Measurements from ENCODE around the gene GRAMD2A.
A peak's percentile ranks its signal among the peaks of the same experiment; 100 is the strongest.

The GRAMD2A gene

DNA sequence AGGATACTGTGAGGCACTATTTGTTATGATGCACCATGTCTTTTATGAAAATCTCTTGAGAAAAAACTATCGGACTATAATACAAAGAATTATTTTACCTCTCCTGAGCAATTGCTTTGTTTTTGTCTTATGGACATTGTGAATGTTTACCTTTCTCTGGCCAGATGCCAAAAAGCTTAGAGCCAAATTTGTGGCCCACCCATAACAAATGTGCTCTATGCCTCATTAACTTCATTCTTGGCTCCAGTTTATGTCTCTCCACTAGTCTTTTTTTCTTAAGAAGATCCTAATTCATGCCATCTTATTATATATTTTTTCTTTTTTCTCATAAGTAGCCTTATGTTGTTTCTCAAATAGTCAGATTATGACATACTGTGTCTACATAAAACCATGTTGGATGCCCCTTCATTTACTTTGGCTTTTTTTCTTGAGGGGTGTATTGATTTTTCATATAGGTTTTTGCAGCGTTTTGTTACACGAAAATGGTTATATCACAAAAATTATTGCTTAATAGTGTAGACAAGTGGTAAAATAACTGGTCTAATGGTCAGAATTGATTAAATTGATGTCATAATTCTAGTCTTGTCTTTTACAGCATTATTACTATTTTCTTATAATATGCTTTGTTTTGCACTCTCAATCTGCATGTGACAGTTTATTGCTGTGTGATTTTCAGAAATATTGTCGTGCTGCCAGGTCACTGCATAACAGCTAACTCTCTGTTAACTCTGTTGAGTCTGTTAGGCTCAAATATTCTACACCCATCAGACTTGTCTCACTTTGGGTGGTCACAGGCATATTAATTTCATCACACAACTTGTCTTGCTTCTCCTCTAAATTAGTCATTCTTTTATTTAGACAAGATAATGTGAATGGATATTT lies 61.2 kb downstream of the GRAMD2A start:
- DNase-seq (ENCODE audit: low read depth), result no peak

DNA sequence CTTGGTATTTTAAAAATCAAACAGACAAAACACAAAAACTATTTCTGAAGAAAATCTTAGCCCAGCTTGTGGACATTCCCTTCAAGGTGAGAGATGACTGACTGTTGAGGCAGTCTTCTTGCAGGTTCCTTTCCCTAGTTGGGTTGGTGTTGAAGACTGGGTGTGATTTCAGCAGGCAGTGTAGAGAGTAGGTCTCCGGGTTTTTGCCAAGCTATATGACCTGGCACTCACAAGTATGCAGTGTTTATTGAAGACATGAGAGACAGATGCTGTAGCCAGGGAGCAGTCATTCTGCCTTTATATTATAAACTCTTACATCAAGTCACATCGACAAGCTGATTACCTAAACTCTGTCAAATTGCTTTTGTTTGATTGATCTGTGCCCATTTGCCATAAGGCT lies 61.9 kb downstream of the GRAMD2A start:
- no peak for DNase-seq (ENCODE audit: low read depth)

DNA sequence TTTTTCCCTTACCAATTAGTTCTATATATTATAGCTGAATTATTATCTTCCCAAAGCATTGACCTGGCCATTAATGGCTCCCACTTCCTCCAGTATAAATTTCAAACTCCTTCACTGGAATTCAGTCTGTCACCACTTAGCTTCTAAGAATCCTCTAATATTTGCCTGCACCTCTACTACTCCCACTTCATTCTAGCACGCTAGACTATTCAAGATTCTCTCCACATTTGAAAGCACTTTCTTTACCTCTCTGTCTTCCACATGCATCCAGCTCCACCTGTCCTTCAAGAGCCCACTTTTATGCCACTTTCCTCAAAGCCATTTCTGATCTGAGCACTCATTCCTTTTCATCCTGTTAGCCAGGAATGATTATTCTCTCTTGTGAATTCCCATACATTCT lies 64.4 kb downstream of the GRAMD2A start:
- no peak for DNase-seq (ENCODE audit: low read depth)

DNA sequence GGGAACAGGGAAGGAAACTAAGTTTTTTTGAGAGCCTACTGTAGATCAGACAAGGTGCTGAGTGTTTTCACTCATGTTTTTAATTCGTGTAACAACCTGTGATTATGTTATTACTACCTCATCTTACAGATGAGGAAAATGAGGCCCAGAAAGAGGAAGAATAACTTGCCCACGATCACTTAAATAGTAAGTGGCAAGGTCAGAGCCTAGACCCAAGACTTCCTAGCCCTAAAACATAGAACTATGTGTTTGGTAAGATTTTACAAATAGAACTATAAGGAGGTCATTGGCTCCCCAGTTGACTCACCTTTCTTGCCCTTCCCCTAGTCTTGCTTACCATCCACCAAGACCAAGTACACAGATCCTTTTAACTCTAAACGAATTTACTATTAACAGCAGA lies 65.7 kb downstream of the GRAMD2A start:
- no peak for DNase-seq (ENCODE audit: low read depth)

DNA sequence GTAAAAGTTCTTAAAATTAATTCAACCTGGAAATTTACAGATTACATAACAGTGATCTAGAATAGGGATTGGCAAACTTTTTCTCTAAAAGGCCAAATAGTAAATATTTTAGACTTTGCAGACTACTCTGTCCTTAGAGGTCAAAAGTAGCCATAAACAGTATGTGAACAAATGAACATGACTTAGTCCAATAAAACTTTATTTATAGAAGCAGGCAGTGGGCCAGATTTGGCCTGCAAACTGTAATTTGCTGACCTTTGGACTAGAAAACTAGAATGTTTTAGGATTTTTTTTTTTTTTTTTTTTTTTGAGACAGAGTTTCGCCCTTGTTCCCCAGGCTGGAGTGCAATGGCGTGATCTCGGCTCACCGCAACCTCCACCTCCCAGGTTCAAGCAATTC lies 67.3 kb downstream of the GRAMD2A start:
- no peak for DNase-seq (ENCODE audit: low read depth)

DNA sequence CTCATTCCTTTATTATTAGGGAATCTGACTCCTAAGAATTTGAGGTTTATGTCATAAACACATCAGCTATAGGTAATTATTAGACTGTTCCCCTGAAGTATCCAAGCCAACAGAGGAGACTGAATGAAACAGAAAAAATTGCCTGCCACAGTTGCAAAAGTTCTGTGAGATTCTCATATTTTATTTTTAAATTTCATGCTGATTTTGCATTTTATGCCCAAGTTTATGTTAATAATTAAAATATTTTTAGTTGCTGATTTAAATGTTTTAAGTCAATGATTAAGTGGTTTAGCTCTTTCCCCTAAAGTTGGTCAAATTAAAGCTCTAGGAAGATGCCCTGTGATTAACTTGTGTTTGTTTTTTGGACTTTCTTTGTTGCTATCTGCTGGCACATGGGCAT lies 69.2 kb downstream of the GRAMD2A start:
- no peak for DNase-seq (ENCODE audit: low read depth)

DNA sequence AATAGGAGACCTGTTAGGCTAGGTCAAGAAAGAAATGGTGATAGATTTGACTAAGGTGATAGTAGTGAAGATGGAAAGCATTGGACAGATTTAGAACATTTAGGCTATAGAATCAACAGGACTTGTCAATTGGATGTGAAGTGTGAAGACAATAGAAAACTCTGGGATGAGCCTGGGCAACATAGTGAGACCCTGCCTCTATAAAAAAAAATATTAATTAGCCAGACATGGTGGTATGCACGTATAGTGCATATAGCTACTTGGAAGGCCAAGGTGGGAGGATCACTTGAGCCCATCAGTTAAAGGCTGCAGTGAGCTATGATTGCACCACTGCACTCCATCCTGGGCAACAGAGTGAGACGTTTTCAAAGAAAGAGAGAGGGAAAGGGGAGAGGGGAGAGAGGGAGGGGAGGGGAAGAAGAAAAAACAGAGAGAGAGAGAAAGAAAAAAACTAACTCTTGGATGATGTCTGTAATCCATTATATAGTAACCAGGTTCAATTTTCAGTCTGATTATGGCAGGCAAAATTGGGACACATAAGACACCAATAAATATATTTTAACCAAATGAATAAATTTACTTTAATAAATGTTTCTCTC lies 69.8 kb downstream of the GRAMD2A start:
- DNase-seq (ENCODE audit: low read depth), result no peak

DNA sequence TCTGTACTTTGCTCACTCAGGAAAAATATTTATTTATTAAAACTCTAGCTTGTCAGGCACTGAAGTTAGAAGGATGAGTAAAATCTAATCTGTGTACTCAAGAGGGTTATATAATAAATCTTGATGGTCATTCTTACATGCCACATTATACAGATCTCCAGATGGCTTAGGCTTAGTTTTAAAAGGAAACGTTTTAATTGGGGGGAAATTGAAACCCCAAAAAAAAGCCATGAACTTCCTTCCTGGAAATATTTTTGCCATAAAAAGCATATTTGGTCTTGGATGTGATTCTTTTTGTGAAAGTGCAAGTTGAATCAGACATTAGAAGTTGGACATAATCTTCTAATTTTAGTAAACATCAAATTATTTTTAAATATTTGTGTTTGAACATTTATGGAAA lies 73.4 kb downstream of the GRAMD2A start:
- DNase-seq (ENCODE audit: low read depth), result no peak

DNA sequence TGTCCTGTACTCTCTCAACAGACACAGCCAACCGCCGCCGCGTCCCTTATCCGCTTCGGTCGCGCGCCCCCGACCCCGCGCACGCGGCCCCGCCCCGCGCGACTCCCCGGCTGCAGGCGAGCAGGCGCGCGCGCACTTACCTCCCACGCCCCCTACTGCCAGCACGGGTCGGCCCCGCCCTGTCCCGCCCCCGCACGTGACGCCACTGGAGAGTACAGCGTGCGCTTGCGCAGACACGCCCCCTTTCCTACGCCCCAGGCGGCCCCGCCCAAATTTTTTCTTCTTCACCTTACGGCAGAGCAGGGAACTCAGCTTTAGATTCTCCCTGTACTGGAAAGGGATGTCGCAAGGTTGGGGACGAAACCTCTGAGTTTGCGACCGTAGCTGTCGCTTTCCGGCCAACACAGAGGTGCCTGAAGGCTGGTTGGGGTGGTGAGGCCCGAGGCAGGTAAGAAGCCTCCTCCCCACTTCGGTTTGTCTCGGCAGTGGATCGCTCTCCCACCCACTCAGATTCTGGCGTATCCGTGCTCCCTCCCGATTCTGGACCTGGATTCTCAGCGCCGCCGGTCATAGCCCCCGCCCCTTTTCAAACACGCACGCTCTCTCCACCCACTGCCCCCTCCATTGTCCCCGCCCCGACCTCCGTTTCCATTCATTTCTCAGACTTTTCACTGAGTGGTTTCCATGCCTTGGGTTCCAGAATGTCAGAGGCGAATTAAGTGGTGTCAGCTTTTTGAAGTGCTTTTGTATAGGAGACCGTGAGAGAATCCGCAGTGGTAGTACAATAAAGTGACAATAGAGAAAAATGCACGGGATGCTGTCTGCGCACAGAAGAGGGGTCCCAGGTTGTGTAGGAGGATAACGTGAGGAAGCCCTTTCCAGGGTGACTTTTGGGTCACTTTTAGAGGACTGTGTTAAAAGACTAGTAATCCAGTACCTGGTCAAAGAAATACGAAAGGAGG lies 79.3 kb downstream of the GRAMD2A start, which contains the start of the genes MYO9A and SENP8:
MYO9A (minus strand) TSS at position 134 of the 962 bp plus-strand sequence. CDS start 71,587 bp downstream, outside the sequence.
SENP8 (plus strand) TSS at position 387 of the 962 bp plus-strand sequence. CDS start 21,221 bp downstream, outside the sequence.
- peak; percentile 97 for DNase-seq (ENCODE audit: low read depth)

DNA sequence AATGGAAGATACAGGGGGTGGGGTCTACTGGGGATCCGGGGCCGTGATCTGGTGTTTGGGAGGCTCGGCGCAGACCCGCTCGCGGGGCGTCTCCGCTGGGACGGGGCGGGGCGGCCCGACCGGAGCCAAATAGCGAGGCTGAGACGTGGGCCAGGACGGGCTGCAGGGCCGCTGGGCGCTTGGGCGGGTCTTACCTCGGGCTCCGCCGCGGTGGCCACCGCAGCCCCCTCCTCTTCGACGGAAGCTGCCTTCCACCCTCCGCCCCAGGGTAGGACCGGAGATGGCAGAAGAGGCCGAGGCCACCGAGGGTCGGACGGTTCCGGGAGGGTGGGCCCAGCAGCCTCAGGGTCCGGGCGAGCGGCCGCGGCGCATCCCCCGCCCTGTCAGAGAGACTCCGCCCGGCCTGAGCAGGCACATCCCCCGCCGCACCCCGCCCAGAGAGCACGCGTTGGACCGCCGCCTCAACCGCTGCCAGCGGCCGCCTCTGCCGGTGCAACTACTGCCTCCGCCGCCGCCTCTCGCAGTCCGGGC lies 80.0 kb downstream of the GRAMD2A start:
- DNase-seq (ENCODE audit: low read depth), result no peak

DNA sequence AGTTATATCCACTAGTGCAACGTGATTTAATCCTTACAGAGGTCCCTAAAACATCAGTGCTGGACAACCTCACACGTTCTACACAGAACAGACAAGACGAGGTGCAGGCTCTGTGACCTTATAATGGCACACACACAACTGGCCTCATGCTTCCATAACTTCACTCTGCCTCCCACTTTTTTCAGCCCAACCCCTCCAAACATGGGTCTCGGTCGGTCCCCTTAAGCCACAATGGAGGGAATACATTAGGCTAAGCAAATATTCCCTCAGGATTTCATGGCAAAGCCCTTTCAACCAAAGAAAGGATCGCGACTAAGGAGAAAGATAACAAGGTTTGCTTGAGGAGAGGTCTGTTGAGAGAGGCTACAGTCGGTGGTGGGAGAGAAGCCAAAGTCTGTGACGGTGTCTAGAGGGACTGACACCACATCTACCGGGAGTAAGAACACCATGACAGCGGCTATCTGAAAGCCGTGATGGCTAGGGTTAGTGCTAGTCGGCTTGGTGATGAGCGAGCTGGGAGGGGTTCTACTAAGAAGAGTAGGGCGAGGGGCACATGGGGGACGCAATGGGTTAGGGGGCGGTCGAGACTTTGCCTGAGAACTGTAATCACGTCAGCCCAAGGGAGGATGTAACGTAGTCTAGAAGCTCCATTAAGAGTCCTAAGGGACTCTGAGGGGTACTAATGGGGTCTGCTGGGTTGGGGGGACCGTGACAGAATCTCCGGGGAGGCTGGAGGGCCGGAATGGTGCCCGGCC lies 80.7 kb downstream of the GRAMD2A start:
- DNase-seq (ENCODE audit: low read depth), result no peak

DNA sequence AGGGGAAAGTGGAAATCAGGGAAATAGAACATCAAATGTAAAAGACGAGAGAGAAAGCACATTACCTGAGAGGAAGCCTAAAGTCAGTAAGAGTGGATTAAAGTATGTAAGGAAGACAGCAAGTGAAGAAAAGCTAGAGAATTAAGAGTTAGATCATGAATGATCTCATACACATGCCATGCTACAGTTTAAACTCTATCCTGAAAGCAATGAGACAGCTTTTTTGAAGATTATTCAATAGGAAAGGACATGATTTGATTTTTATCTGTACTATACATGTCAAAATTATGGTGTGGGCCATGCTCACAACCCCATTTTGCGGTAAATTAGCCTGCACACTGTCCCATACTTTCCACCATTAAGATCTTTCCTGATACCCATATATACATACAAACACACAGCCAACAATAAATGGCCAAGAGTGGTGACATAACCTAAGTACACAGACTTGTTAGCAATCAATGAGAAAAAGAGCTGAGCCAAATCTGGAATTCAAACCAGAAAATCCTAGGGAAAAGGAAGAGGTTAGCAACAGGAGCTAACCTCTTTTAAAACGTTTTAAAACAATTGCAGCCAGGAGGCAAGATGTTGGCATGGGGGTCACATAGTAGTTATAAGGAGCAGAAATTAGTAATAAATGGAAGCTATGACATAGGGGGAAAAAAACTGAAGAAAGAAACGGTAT lies 84.1 kb downstream of the GRAMD2A start:
- no peak for DNase-seq (ENCODE audit: low read depth)

DNA sequence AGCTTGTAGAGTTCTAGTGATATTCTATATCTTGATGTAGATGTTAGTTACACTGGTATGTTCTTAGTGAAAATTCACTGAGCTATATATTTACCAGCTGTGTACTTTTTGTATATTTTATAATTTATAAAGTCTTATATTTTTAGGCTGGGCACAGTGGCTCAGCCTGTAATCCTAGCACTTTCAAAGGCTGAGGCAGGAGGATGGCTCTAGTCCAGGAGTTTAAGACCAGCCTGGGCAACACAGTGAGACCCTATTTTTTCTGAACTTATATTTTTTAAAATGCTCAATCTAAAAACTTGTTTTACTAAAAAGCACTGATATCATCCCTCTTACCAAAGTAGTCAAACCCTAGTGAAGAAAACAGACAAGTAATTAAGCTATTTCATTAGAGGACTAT lies 84.8 kb downstream of the GRAMD2A start:
- DNase-seq (ENCODE audit: low read depth), result no peak

DNA sequence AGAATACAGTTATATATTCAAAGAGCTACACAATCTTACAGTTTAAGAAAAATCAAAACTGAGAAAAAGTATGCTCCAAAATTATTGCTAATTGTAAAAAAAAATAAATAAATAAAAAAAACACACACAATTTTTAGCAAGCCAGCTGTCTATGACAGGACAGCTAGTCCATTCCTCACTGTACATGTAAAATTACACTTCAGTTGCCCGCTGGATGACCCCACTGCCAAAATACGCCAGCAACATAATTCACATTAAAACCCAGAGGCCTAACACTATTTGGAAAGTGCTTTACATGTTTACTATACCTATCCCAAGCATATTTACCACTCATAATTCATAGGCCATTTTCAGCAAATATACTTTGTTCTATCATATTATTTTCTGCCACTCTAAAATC lies 85.5 kb downstream of the GRAMD2A start:
- no peak for DNase-seq (ENCODE audit: low read depth)

DNA sequence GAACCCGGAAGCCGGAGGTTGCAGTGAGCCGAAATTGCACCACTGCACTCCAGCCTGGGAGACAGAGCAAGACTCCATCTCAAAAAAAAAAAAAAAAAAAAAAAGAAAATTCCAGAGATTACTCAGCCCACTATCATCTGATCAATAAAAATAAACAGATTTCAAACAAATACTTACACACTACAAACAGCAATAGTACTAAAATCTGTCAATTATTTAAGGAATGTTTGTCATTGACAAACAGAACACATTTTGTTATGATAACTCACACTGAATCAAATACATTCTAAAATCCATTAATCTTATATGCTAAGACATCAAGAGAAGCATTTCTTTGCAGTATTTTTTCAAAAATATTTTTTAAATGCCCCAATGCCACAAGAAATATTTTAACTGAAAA lies 87.2 kb downstream of the GRAMD2A start:
- DNase-seq (ENCODE audit: low read depth), result no peak
